Epidermal melanocyte (primary cell): ENCODE data around the gene RBM11.

Source experiments
- DNase-seq: peaks from one replicate; pipeline ENCODE4 v3.0.0; 2011; ENCODE audit warnings: low spot score; ENCODE audit not compliant: insufficient read length

The RBM11 gene

GRCh38 chr21:14270631-14271030 is 54.7 kb downstream of the RBM11 start:
- no peak for DNase-seq

GRCh38 chr21:14271053-14271452 is 55.1 kb downstream of the RBM11 start:
- DNase-seq = no peak

- no peak for DNase-seq
Observed at GRCh38 chr21:14271641-14272040, 55.7 kb downstream of the RBM11 start.

GRCh38 chr21:14273736-14274538 is 58.0 kb downstream of the RBM11 start:
- no peak for DNase-seq

GRCh38 chr21:14275702-14276205 is 59.8 kb downstream of the RBM11 start:
- no peak for DNase-seq
